Stimulated activated CD4-positive, alpha-beta T cell treated with anti-CD3 and anti-CD28 coated beads, Interleukin-15, amount 100 ng/mL, for 1 hour (primary cell): Measurements from ENCODE around the gene BRAF.
"Not testable (repeated sequence)": the region's sequence is repeated elsewhere in the genome, so short reads cannot be mapped to it uniquely, and the experiment has no call there.

Experiments used
- DNase-seq, 2 donors: peaks; one replicate each; pipeline ENCODE4 v3.0.0-alpha.2; 2020; ENCODE audit warnings: low read depth in 1 of 2, low spot score in 1 of 2

Gene BRAF

GRCh38 chr7:140924821-140925421, at the start of gene BRAF:
Gene BRAF, minus strand, starts transcription at chr7:140924929. Its CDS starts 226 bp downstream, at chr7:140924703.
- DNase-seq: peak; percentile 89 to 96

GRCh38 chr7:140972876-140973829, 48.4 kb upstream of the BRAF start:
- no peak for DNase-seq

GRCh38 chr7:140972344-140972743, 47.6 kb upstream of the BRAF start:
- DNase-seq: no peak

GRCh38 chr7:140967438-140967837, 42.7 kb upstream of the BRAF start:
- DNase-seq: no peak

- DNase-seq: no peak
These were observed 42.0 kb upstream of the BRAF start for GRCh38 chr7:140966561-140967233.

GRCh38 chr7:140961117-140961516, 36.4 kb upstream of the BRAF start:
- DNase-seq: no peak

- not testable (repeated sequence) for DNase-seq
These were observed 32.3 kb upstream of the BRAF start for GRCh38 chr7:140956997-140957396.

GRCh38 chr7:140945940-140946339, 21.2 kb upstream of the BRAF start:
- DNase-seq: no peak

- DNase-seq: not testable (repeated sequence)
These were observed 17.5 kb upstream of the BRAF start for GRCh38 chr7:140942242-140942641.

- DNase-seq: no peak
These were observed 16.2 kb upstream of the BRAF start for GRCh38 chr7:140940898-140941297.

- DNase-seq: no peak
These were observed 13.1 kb upstream of the BRAF start for GRCh38 chr7:140937702-140938264.

GRCh38 chr7:140928491-140929309, 4.0 kb upstream of the BRAF start:
- no peak for DNase-seq

- not testable (repeated sequence) for DNase-seq
These were observed 3.2 kb upstream of the BRAF start for GRCh38 chr7:140927945-140928344.

GRCh38 chr7:140927351-140927750, 2.6 kb upstream of the BRAF start:
- no peak for DNase-seq

GRCh38 chr7:140926021-140926817, 1.5 kb upstream of the BRAF start:
- DNase-seq: no peak

GRCh38 chr7:140924019-140924820, 509 bp downstream of the BRAF start:
- peak; percentile 41 to 46 for DNase-seq

GRCh38 chr7:140923358-140924006, 1.2 kb downstream of the BRAF start:
- no peak for DNase-seq

- no peak for DNase-seq
These were observed 1.9 kb downstream of the BRAF start for GRCh38 chr7:140922741-140923345.
